HG02981 (cell line): ENCODE data around the gene UMAD1.

Experiments
- ATAC-seq: cut with Tn5 transposase; IDR thresholded peaks from one replicate; pipeline ENCODE4 v1.9.1; 2021; ENCODE audit warnings: mild to moderate bottlenecking, moderate library complexity; ENCODE audit not compliant: unreplicated experiment

Gene UMAD1

DNA sequence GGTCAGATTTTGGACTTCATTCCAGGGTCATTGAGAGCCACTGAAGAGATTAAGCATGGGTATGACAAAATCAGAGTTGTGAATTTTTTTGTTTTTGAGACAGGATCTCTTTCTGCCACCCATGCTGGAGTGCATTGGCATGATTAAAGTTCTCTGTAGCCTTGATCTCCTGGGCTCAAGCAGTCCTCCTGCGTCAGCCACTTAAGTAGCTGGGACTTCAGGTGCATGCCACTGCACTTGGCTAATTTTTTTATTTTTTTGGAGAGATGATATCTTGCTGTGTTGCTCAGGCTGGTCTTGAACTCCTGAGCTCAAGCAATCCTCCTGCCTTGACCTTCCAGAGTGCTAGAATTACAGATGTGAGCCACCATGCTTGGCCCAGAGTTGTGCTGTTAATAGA lies 275.5 kb downstream of the UMAD1 start:
- ATAC-seq, result no peak

DNA sequence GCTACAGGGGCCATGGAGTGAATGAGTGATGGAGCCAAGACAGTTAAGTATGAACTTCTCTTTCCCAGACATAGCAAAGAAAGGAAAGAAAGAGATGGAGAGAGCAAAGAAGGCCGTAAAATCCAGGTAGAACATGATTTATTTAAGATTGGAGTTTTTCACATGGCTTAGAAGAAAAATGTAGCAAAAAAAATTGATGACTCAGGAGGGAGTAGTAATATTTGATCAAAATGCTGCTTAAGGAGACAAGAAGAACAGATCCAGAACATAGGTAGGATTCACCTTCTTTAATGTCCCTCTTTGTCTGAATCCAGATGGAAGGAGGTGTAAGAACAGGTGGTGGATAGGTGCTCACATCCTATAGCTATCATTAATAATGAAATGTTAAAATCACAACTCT lies 277.0 kb downstream of the UMAD1 start:
- no peak for ATAC-seq

DNA sequence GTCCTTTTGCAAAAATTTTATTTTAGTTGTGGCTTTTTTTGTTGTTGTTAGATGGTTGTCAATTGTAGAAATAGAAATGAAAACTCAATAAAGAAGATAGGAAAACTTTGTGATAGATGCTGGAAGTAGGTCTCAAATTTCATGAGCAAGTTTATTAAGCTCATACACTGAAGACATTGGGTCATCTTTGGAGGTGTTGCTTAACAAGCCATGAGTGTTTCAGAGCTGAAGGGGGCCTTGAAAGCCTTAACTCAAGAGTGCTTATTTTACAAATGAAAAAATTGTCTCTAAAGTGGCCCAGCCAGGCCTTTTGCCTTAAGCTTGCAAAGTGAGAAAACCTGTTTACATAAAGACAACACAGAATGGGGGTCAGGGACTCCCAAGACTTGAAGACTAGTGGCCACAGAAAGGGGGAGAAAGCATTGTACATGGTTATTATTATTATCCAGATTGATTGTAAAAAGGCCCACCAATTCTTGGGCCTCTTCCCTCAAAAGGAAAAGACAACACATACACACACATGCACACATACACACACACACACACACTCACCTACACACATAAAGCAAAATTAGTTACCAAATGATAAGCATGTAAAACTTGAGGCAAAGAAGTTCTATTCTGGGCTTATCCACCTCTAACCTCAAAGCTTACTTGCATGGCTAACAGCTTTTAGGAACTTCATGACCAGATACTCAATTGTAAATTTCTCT lies 278.3 kb downstream of the UMAD1 start:
- peak; percentile 46 for ATAC-seq

DNA sequence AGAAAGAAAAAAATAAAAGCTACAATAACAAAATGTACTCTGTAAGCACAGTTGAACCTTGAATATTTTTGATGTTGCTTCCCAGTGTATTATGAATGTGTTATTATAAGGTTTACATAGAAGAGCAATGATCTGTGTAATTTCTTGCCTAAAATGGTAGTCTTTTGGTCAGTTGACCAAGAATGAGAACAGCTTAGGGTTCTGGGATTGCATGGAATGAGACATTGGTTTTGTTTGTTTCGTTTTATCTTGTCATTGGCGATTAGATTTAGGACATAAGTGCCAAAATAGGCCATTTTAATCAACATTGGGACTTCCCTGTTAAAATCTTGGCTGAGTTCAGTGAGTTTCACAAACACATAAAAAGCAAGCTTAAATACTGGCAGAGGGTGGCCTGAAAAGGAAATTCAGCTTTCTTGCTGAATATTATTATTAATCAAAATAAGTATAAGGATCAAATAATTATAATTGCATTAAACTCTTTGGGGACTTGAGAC lies 278.9 kb downstream of the UMAD1 start:
- peak; percentile 19 for ATAC-seq

GRCh38 chr7:7920056-7920455 lies 279.5 kb downstream of the UMAD1 start:
- no peak for ATAC-seq

DNA sequence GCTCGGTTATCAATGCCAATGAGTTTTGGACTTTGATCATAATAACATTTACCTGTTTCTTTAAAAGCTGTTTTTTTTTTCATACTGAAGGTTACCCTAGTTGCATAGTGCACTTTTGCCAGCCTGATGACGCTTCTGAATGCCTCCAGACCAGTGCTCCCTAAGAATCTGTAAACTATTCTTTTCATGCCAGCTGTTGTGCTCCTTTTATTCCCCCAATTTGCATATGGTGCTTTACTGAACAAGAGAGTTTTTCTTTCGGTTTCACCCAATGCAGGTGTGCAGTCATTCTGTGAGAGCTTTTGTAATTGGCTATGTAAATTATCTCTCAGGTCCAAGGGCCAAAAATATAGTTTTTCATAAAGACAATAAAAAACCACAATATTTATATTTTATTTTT lies 279.9 kb downstream of the UMAD1 start:
- peak; percentile 95 for ATAC-seq

GRCh38 chr7:7921830-7922229 lies 281.3 kb downstream of the UMAD1 start:
- no peak for ATAC-seq

- no peak for ATAC-seq
Observed at GRCh38 chr7:7922684-7923385, 282.3 kb downstream of the UMAD1 start.

GRCh38 chr7:7923818-7924217 lies 283.3 kb downstream of the UMAD1 start:
- ATAC-seq, result no peak

DNA sequence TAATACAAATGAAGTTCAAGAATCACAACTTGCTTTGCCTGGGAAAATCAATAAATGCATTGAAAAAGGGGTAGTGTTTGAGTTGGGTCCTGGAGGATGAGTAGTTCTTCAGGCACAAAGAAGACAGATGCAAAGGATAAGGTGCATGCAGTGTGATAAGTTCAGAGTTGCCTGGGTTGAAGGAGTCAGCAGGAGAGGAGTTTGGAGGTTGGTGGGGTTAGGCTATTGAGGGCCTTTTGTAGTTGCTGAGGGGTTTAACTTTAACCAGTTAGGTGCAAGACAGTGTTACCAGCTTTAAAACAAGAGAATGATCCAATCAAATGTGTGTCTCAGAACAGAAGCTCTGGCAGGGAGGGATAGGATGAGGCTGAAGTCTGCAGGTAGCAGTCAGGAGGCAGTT lies 283.8 kb downstream of the UMAD1 start:
- ATAC-seq, result no peak
